ENCODE measurements around the gene ABLIM1.

Gene ABLIM1

DNA sequence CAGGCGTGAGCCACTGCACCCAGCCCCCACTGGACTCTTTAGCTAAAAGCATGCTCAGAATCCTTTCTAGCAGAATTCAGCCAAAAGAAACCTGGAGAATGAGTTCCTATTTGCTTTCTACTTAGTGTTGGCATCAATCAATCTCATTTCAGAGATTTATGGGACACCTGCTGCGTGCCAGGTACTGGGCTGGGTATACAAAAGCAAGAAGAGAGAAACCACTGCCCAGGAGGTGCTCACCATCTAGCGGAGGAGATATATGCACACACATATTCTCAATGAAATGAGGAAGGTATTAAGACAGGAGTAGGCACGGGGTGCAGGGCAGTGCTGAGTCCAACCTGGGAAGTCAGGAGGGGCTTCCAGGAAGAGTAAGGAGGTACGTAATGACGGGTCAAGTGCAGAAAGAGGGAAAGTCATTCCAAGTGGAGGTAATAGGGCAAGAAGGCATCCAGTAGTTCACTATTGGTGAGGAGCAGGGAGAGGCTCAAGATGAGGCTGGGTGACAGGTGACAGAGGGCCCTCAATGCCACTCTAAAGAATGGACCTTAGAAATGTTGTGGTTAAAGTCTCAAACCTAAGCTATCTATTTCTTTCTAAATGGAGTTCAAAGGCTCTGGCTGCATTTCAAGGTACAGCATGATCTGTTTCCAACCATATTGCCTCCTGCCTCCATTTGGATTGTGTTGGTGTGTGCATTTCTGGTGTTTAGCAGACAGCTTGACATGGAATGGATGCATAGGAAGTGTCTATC is 22.1 kb downstream of the ABLIM1 start:
- no peak for TF ChIP-seq ZFX (IDR thresholded peaks at IDR 0.05; ENCODE audit: borderline replicate concordance)
- TF ChIP-seq, protein P1, sequence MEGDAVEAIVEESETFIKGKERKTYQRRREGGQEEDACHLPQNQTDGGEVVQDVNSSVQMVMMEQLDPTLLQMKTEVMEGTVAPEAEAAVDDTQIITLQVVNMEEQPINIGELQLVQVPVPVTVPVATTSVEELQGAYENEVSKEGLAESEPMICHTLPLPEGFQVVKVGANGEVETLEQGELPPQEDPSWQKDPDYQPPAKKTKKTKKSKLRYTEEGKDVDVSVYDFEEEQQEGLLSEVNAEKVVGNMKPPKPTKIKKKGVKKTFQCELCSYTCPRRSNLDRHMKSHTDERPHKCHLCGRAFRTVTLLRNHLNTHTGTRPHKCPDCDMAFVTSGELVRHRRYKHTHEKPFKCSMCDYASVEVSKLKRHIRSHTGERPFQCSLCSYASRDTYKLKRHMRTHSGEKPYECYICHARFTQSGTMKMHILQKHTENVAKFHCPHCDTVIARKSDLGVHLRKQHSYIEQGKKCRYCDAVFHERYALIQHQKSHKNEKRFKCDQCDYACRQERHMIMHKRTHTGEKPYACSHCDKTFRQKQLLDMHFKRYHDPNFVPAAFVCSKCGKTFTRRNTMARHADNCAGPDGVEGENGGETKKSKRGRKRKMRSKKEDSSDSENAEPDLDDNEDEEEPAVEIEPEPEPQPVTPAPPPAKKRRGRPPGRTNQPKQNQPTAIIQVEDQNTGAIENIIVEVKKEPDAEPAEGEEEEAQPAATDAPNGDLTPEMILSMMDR (IDR thresholded peaks at IDR 0.05) = no peak
- no peak overlapping the region for H3K27ac ChIP-seq

DNA sequence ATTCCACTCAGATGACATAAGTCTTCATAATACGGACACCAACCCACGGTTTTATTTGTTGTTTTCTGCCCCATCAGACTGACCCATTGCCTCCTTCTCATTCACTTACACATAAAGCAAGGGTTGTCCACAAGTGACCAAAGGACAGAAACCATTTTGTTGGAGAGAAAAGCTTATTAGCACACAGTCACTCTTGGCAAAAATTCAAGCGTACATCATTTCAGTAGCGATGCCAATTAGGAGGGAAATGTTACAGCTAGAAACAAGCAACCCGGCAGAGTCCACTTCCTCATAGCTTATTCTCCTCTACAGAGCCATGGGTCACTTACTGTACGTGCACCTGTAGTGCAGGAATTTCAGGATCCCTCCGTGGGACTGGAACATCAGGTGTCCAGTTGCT is 23.0 kb downstream of the ABLIM1 start:
- TF ChIP-seq, protein P1 (IDR thresholded peaks at IDR 0.05) = no peak
- H3K27ac ChIP-seq = no peak overlapping the region

DNA sequence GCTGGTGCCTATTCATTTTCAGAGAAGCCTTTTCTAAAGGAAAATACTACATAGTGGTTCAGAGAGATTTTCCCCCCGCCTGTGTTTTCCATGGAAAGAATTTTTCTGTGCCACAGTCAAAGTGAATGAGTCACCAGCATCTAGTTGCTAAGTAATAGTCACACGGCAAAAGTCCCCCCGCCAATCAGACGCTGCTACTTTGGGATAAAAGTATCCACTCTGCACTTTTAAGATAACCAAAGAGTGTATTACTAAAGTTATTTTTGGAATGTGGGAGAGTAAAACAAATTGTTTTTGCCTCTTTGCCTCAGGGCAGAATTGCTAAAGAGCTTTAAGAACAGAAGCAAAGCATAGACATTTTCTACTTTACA is 23.5 kb downstream of the ABLIM1 start:
- TF ChIP-seq, protein P1 (IDR thresholded peaks at IDR 0.05) = no peak
- no peak for TF ChIP-seq ZFX (IDR thresholded peaks at IDR 0.05; ENCODE audit: borderline replicate concordance)
- H3K27ac ChIP-seq = no peak overlapping the region

DNA sequence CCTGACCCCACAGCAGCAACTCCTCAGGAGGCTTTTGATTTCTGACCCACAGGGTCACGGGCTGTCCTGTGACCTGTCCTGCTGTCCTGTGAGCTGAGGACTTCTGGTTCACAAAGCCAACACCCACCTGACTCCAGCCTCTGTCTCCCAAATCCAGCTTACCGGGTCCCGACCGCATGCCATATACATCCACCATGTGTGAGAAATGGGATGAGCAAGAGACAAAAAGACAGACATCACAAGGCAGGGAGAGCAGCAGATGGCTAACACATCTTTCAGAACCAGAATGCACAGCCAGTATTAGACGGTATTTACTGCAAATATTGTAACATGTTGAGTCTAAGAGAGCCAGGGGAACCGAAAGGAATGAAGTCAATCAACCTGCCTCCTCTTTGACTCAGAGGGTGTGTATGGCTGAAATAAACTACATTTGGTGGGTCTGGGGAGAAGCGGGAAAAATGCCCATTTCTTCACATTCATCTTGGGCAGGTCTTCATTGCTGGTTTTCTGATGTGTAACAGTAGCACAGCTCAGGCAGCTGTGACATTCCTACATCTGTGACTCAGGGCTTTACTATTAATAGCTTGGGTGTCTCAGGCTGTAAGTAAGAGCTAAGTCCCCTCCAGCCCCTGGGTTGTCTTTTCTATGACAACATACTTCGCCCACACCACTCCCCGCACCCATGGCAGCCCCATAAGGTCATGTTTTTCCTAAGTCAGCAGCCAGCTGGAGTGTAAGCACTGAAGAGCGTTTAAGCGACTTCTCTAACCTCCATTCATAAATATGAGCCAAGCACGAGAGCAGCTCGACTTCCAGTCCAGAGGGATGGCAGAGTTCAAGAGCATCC is 25.0 kb downstream of the ABLIM1 start:
- H3K27ac ChIP-seq = no peak overlapping the region
- TF ChIP-seq, protein P1 (IDR thresholded peaks at IDR 0.05) = no peak
- no peak for TF ChIP-seq ZFX (IDR thresholded peaks at IDR 0.05; ENCODE audit: borderline replicate concordance)

DNA sequence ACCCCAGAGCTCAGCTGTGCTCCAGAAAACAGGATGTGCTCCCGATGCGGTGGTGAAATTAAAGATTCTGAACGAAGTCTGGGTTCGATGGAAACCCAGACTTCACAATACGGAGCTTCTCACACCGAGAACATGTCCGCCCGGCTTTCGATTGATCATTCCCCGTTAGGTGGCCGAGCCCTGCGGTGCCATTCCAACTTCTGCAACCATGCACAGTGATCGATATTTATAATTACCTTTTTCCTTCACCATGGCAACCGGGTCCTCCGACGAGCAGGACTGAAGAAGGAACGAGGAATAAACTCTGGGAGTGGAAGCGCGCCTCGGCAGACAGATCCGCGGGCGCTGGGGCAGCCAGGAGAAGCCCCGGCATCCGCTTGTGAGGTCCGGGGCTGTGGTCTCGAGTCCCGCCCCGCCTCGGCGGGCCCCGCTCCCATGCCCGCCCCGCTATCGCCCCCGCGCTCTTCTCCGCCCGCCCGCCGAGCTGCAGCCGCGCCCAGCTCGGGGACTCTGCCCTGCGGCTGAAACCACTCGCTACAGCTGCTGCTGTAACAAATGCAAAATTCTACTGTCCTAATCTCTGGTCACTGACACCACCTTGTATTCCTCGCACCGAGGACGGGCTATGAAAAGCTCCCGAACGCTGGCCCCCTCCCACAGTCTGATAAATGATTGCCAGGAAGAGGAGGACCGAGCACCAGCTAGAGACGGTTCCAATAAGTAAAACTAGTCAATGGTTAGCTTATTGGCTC is 26.2 kb downstream of the ABLIM1 start:
- TF ChIP-seq ZFX (IDR thresholded peaks at IDR 0.05; ENCODE audit: borderline replicate concordance) = no peak
- TF ChIP-seq, protein P1 (IDR thresholded peaks at IDR 0.05) = no peak; the same call in 1 of the 2 replicates
- no peak overlapping the region for H3K27ac ChIP-seq

DNA sequence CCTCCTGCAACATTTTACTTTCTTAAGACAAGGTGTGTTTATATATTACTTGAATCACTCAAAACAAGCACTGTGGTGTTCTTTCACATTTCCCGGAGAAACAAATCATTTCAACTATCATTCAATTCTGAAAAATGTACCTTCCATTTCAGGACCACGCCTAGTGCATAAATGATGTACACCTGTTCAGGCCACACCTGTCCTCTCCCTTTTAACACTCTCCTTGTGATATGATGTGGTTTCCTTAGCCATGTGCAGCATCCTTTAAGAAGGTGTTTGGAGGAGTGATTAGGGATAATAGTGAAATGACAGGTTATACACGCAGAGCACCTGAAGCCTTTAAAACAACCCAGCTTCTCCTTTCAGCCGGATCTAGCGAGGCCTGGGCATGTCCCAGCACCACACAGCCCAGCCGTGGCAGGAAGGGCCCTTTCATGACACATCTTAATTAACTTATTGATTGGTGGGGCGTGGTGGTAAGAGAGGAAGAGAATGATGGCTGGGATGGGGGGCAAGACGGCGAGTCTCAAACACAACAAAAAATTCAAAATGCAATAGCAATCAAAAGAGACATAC is 26.9 kb downstream of the ABLIM1 start:
- H3K27ac ChIP-seq = no peak overlapping the region
- TF ChIP-seq, protein P1 (IDR thresholded peaks at IDR 0.05) = no peak
- TF ChIP-seq ZFX (IDR thresholded peaks at IDR 0.05; ENCODE audit: borderline replicate concordance) = no peak

Data from 22Rv1 (cell line).